Endothelial cell of umbilical vein (primary cell): ENCODE results near the gene EXOC6.

Source experiments
- MYC ChIP-seq: IDR thresholded peaks from one replicate; pipeline ENCODE4 v1.6.1; 2011; ENCODE audit warnings: mild to moderate bottlenecking, low read depth, low read length
- POLR2A ChIP-seq: IDR thresholded peaks from 2 replicates; pipeline ENCODE4 v1.6.1; 2012; ENCODE audit warnings: low read depth, mild to moderate bottlenecking, control low read depth, low read length
- POLR2AphosphoS5 ChIP-seq: IDR thresholded peaks from 2 replicates; pipeline ENCODE4 v1.6.1; 2012; ENCODE audit warnings: low read depth, mild to moderate bottlenecking, control low read depth, low read length, moderate library complexity; ENCODE audit not compliant: insufficient read depth
- TF ChIP-seq, protein P1 (sequence below), 2 donors: IDR thresholded peaks; 1 replicate in 1 of 2; 2 replicates in 1 of 2; pipeline ENCODE4 v1.5.1; 2011; ENCODE audit warnings: low read length in 2 of 2, mild to moderate bottlenecking in 2 of 2, moderate library complexity in 2 of 2, control low read depth in 1 of 2, inconsistent platforms in 1 of 2, low read depth in 1 of 2; ENCODE audit not compliant: insufficient read depth in 1 of 2; ENCODE audit errors: extremely low read depth in 1 of 2

DNA sequence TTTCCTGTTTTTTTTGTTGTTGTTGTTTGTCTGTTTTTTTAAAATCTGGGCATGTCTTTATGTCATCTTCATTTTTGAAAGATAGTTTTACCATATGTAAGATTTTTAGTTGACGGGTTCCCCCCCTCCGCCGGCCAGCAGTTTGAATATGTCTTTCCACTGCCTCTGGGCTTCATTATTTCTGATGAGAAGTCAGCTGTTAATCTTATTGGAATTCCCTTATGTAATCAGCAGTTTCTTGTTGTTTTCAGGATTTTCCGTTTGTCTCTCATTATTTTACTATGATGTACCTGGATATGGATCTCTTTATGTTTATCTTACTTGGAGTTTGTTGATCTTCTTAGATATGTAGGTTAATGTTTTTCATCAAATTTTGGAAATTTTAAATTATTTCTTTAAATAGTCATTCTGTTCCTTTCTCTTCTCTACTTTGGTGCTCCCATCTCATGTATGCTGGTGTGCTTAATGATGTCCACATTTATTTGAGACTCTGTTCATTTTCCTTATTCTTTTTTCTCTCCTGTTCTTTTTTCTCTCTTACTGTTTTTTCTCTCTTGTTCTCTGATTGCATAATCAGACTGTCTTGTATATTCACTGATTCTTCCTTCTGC lies 9.7 kb downstream of the EXOC6 start:
- TF ChIP-seq POLR2A, result no peak
- TF ChIP-seq POLR2AphosphoS5, result no peak
- TF ChIP-seq, protein P1, sequence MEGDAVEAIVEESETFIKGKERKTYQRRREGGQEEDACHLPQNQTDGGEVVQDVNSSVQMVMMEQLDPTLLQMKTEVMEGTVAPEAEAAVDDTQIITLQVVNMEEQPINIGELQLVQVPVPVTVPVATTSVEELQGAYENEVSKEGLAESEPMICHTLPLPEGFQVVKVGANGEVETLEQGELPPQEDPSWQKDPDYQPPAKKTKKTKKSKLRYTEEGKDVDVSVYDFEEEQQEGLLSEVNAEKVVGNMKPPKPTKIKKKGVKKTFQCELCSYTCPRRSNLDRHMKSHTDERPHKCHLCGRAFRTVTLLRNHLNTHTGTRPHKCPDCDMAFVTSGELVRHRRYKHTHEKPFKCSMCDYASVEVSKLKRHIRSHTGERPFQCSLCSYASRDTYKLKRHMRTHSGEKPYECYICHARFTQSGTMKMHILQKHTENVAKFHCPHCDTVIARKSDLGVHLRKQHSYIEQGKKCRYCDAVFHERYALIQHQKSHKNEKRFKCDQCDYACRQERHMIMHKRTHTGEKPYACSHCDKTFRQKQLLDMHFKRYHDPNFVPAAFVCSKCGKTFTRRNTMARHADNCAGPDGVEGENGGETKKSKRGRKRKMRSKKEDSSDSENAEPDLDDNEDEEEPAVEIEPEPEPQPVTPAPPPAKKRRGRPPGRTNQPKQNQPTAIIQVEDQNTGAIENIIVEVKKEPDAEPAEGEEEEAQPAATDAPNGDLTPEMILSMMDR (IDR thresholded peaks at IDR 0.05; ENCODE audit: extremely low read depth in 1 of 2, insufficient read depth in 1 of 2, low read depth in 1 of 2, low read length in 2 of 2), result no peak
- TF ChIP-seq MYC, result no peak
